Activated CD4-positive, alpha-beta T cell treated with anti-CD3 and anti-CD28 coated beads for 1 hour (primary cell): ENCODE results near the gene SYNGR3.
"Not testable (repeated sequence)": the region's sequence is repeated elsewhere in the genome, so short reads cannot be mapped to it uniquely, and the experiment has no call there.

ENCODE experiments used
- DNase-seq: peaks from one replicate; pipeline ENCODE4 v3.0.0-alpha.2; 2020

The SYNGR3 gene

GRCh38 chr16:2030036-2030435, 40.3 kb downstream of the SYNGR3 start:
- DNase-seq: no peak

- no peak for DNase-seq
These were observed 41.4 kb downstream of the SYNGR3 start for GRCh38 chr16:2031081-2031577.

GRCh38 chr16:2032285-2033056, 42.7 kb downstream of the SYNGR3 start:
- DNase-seq: no peak

GRCh38 chr16:2033057-2033908, 43.5 kb downstream of the SYNGR3 start:
- no peak for DNase-seq

GRCh38 chr16:2033909-2034695, 44.3 kb downstream of the SYNGR3 start:
- DNase-seq: not testable (repeated sequence)

- no peak for DNase-seq
These were observed 45.1 kb downstream of the SYNGR3 start for GRCh38 chr16:2034696-2035430.

GRCh38 chr16:2035431-2036199, 45.8 kb downstream of the SYNGR3 start:
- DNase-seq: no peak

GRCh38 chr16:2036200-2036966, 46.6 kb downstream of the SYNGR3 start:
- DNase-seq: no peak

GRCh38 chr16:2037115-2037514, 47.3 kb downstream of the SYNGR3 start:
- no peak for DNase-seq

GRCh38 chr16:2037647-2038381, 48.0 kb downstream of the SYNGR3 start:
- DNase-seq: no peak

- DNase-seq: no peak
These were observed 48.8 kb downstream of the SYNGR3 start for GRCh38 chr16:2038382-2039231.

GRCh38 chr16:2039274-2040031, 49.7 kb downstream of the SYNGR3 start:
- DNase-seq: no peak

GRCh38 chr16:2040041-2040786, 50.4 kb downstream of the SYNGR3 start:
- DNase-seq: no peak

- DNase-seq: no peak
These were observed 51.2 kb downstream of the SYNGR3 start for GRCh38 chr16:2040787-2041522.

GRCh38 chr16:2042171-2042985, 52.6 kb downstream of the SYNGR3 start:
- no peak for DNase-seq
